ENCODE data around the gene SPTBN4.

DNA sequence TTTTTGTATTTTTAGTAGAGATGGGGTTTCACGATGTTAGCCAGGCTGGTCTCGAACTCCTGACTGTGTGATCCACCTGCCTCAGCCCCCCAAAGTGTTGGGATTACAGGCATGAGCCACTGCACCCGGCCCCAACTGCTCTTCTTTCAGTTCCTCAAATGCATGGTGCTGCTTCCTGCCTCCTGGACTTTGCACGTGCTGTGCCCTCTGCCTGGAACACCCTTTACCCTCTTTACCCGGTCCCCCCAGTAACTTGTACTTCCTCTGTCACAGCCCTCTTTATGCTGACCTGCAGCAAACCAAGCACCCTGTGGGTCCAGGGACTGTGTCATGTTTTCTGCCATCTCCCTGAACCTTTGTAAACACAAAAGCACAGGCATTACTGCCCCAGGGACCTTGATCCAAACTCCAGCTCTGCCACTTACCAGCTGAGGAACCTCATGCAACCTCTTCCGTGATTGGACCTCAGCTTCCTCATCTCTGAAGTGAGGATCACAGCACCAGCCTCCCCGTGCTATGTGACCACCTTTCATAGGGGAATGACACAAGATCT lies 5.1 kb upstream of the SPTBN4 start:
- TF ChIP-seq, protein P1, sequence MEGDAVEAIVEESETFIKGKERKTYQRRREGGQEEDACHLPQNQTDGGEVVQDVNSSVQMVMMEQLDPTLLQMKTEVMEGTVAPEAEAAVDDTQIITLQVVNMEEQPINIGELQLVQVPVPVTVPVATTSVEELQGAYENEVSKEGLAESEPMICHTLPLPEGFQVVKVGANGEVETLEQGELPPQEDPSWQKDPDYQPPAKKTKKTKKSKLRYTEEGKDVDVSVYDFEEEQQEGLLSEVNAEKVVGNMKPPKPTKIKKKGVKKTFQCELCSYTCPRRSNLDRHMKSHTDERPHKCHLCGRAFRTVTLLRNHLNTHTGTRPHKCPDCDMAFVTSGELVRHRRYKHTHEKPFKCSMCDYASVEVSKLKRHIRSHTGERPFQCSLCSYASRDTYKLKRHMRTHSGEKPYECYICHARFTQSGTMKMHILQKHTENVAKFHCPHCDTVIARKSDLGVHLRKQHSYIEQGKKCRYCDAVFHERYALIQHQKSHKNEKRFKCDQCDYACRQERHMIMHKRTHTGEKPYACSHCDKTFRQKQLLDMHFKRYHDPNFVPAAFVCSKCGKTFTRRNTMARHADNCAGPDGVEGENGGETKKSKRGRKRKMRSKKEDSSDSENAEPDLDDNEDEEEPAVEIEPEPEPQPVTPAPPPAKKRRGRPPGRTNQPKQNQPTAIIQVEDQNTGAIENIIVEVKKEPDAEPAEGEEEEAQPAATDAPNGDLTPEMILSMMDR (IDR thresholded peaks at IDR 0.05), result no peak
- TF ChIP-seq POLR2A (IDR thresholded peaks at IDR 0.05), result peak in 1 of 4 donors; percentile 13

Data from upper lobe of left lung (tissue), 4 donors.